Measurements from ENCODE around the gene AIPL1. TPM values are rescaled to one million over a fixed set of nuclear protein-coding genes. Genes with fewer than 3 reads are reported as not detected.

Gene AIPL1
- total and polyA plus RNA-seq, 10 of the 15 experiments (the other 5 are each of a cell fraction or from before 2014, with no cell fraction given): not detected

DNA sequence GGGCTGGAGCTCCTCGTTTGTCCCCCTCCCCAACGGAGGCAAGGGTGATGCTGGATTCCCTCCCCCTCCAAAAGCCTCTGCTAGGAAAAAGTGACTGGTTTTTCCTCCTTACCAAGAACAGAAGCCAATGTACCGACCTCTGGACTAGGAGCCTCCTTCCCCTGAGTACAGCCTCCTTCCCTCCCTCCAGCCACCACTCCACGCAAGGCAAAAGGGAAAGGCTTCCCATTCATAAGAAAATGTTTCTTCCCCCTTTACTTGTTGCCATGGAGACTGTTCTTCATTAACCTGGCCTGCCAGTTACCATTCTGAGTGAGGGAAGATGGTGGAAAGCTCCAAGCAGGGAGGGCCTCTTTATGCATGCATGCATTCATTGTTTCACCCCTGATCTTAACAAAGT lies 5.0 kb upstream of the AIPL1 start:
- TF ChIP-seq PKNOX1 (IDR thresholded peaks at IDR 0.05) (no peak), SREBF2 (IDR thresholded peaks at IDR 0.05; ENCODE audit: low read length) (no peak), ASH2L (IDR thresholded peaks at IDR 0.05; ENCODE audit: borderline replicate concordance, low read depth) (no peak), WRNIP1 (IDR thresholded peaks at IDR 0.05; ENCODE audit: borderline replicate concordance, low read depth, low read length) (no peak), SPI1 (IDR thresholded peaks at IDR 0.05; ENCODE audit: borderline replicate concordance, insufficient read depth, low read depth, low read length) (no peak), CHD1 (IDR thresholded peaks at IDR 0.05; ENCODE audit: low read depth, low read length) (no peak), SMAD1 (IDR thresholded peaks at IDR 0.05; ENCODE audit: low read depth, partially characterized antibody) (no peak), FOS (IDR thresholded peaks at IDR 0.05; ENCODE audit: borderline replicate concordance, extremely low read depth, insufficient read length) (no peak), MYC (IDR thresholded peaks at IDR 0.05; ENCODE audit: insufficient read depth, insufficient read length, insufficient replicate concordance, low read length, severe bottlenecking) (no peak), ZNF622 (IDR thresholded peaks at IDR 0.05) (no peak), YBX1 (IDR thresholded peaks at IDR 0.05) (no peak), BCL11A (IDR thresholded peaks at IDR 0.05; ENCODE audit: low read depth, low read length) (no peak), TCF3 (IDR thresholded peaks at IDR 0.05; ENCODE audit: borderline replicate concordance, insufficient read depth, low read depth, low read length) (no peak), POLR2AphosphoS5 (IDR thresholded peaks at IDR 0.05; ENCODE audit: low read length) (no peak), ATF3 (IDR thresholded peaks at IDR 0.05; ENCODE audit: borderline replicate concordance, extremely low read depth, low read depth, low read length) (no peak), ETV6 (conservative IDR thresholded peaks at IDR 0.05 in 1 of 2, IDR thresholded peaks at IDR 0.05 in 1 of 2; ENCODE audit: borderline replicate concordance in 1 of 2, low read depth in 1 of 2) (no peak), IKZF2 (IDR thresholded peaks at IDR 0.05) (no peak)
- TF ChIP-seq, protein P1, sequence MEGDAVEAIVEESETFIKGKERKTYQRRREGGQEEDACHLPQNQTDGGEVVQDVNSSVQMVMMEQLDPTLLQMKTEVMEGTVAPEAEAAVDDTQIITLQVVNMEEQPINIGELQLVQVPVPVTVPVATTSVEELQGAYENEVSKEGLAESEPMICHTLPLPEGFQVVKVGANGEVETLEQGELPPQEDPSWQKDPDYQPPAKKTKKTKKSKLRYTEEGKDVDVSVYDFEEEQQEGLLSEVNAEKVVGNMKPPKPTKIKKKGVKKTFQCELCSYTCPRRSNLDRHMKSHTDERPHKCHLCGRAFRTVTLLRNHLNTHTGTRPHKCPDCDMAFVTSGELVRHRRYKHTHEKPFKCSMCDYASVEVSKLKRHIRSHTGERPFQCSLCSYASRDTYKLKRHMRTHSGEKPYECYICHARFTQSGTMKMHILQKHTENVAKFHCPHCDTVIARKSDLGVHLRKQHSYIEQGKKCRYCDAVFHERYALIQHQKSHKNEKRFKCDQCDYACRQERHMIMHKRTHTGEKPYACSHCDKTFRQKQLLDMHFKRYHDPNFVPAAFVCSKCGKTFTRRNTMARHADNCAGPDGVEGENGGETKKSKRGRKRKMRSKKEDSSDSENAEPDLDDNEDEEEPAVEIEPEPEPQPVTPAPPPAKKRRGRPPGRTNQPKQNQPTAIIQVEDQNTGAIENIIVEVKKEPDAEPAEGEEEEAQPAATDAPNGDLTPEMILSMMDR (IDR thresholded peaks at IDR 0.05 in 2 of 3, conservative IDR thresholded peaks at IDR 0.05 in 1 of 3; ENCODE audit: control insufficient read depth in 2 of 3, extremely low read depth in 1 of 3, insufficient read depth in 1 of 3, low read depth in 3 of 3, low read length in 3 of 3): no peak
- TF ChIP-seq, protein P2, sequence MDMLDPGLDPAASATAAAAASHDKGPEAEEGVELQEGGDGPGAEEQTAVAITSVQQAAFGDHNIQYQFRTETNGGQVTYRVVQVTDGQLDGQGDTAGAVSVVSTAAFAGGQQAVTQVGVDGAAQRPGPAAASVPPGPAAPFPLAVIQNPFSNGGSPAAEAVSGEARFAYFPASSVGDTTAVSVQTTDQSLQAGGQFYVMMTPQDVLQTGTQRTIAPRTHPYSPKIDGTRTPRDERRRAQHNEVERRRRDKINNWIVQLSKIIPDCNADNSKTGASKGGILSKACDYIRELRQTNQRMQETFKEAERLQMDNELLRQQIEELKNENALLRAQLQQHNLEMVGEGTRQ (IDR thresholded peaks at IDR 0.05; ENCODE audit: borderline replicate concordance, low read depth, low read length): no peak
- RAD21 ChIA-PET (ENCODE audit: unreplicated experiment): no interaction called here
- POLR2A ChIA-PET: interaction anchor here (0.6 to 1.1 kb wide), 2 partner anchors 10 to 1246 kb away, joined by 3 read pairs; no protein-coding TSS in a partner anchor
- DNase-seq (ENCODE audit: low read depth, low spot score) (no peak), ATAC-seq (no peak), FAIRE-seq (no peak)
- BruUV-seq (replicated peaks): no TSS peak
- H3K4me3 ChIP-seq: no peak overlapping the region
- CTCF ChIA-PET: interaction anchor here (1.0 to 1.7 kb wide), 4 partner anchors 10 to 853 kb away, joined by 3 to 6 read pairs (median 3); no protein-coding TSS in a partner anchor
- H4K20me1 ChIP-seq (ENCODE audit: control insufficient read depth, insufficient read depth): no peaks in the 10 kb centered on the region
- H3K4me2 ChIP-seq (ENCODE audit: control insufficient read depth, insufficient read depth): no peak overlapping the region
- in situ Hi-C loops (cut with MboI) (no loop called here), intact Hi-C loops (cut with micrococcal nuclease; ENCODE audit: unreplicated experiment) (loop anchor here (5.0 kb wide), 1 partner anchor 853 kb away; no protein-coding TSS in a partner anchor)
- no peak overlapping the region for H3K27ac ChIP-seq (ENCODE audit: control insufficient read depth, insufficient read depth)
- H3K36me3 ChIP-seq (ENCODE audit: control insufficient read depth in 2 of 2, insufficient read depth in 2 of 2, low read length in 1 of 2): no peaks in the 10 kb centered on the region
- WGBS (ENCODE audit: insufficient coverage, insufficient replicate concordance, low lambda C conversion rate, missing lambda C conversion rate): 8% methylated on average over 4 of the region's 4 CpGs
- no peaks in the 10 kb centered on the region for H3K79me2 ChIP-seq (ENCODE audit: control insufficient read depth, insufficient read depth, low read length)
- no peak overlapping the region for H2AFZ ChIP-seq (ENCODE audit: control insufficient read depth, low read depth, low read length)
- peaks cover 4% of the 10 kb centered on the region; the same call in 1 of the 2 replicates for H3K4me1 ChIP-seq (ENCODE audit: control insufficient read depth, insufficient read depth, low read length)
- no peaks in the 10 kb centered on the region for H3K9me3 ChIP-seq (replicated peaks; ENCODE audit: control insufficient read depth, insufficient read depth, low read length)
- H3K27me3 ChIP-seq (replicated peaks in 1 of 2; ENCODE audit: control insufficient read depth in 2 of 2, insufficient read depth in 2 of 2, low read length in 1 of 2): no peaks in the 10 kb centered on the region
- no peak overlapping the region for H3K9ac ChIP-seq (ENCODE audit: control insufficient read depth, insufficient read depth, low read length)
- SMC1A ChIA-PET (ENCODE audit: uncharacterized antibody, unreplicated experiment): interaction anchor here (1.5 kb wide), 1 partner anchor 11 kb away, joined by 4 read pairs; no protein-coding TSS in a partner anchor
